Mucosa of stomach (tissue), 1 donor: ENCODE data around the gene TUT1.
"Not testable (repeated sequence)": the region's sequence is repeated elsewhere in the genome, so short reads cannot be mapped to it uniquely, and the experiment has no call there.

Experiments used
- H3K27me3 ChIP-seq: one replicate; pipeline ENCODE4 v1.7.0; 2013; ENCODE audit warnings: mild to moderate bottlenecking, low read length; ENCODE audit not compliant: control insufficient read depth, insufficient read depth
- H3K36me3 ChIP-seq: one replicate; pipeline ENCODE4 v1.7.0; 2013; ENCODE audit warnings: low read length; ENCODE audit not compliant: control insufficient read depth, insufficient read depth
- H3K4me1 ChIP-seq: one replicate; pipeline ENCODE4 v1.7.0; 2013; ENCODE audit warnings: mild to moderate bottlenecking, low read length; ENCODE audit not compliant: control insufficient read depth, insufficient read depth
- H3K4me3 ChIP-seq: one replicate; pipeline ENCODE4 v1.7.0; 2013; ENCODE audit warnings: low read length
- H3K9ac ChIP-seq: one replicate; pipeline ENCODE4 v1.7.0; 2013; ENCODE audit warnings: mild to moderate bottlenecking, low read length, moderate library complexity
- H3K9me3 ChIP-seq: one replicate; pipeline ENCODE4 v1.7.0; 2013; ENCODE audit warnings: mild to moderate bottlenecking, low read length, moderate library complexity; ENCODE audit not compliant: control insufficient read depth
- donor health status: Pancreatic carcinoma.

Gene TUT1

DNA sequence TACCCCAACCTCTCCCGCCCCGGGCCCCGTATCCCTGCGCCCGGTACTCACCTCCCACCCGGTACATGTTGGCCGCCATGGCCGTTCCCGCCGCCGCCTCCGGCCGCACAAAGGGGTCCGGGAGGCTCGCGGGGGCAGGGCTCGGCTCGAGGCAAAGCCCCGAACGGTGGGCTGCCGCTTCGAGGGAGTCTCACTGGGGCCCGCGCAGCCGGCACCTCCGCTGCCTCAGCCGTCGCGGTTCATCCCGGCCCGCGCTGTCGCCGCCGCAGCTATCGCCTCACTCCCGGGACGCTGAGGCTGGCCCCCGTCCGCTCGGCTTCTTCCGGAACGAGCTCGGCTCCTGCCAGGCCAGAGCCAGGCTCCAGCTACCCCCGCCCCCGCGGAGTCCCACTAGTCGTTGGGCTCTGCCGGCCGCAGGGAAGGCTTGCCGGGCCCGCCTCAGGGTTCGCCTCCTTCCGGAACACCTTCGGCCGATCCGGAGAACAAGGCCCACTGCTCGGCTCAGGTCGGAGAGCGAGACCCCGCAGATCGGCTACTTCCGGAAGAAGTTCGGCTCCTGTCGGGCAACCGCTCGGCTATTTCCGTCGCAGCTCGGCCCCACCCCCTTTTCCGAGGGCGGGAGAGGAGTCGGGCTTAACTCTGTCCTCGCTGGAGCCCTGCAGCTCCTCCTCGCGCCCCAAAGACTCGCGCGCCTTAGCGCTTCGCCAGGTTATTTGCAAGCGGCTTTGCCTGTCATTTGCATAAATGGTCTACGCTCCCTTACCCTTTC is 10.2 kb upstream of the TUT1 start, which contains the start of gene MTA2:
Gene MTA2 (minus strand): TSS at position 494 of the 769 bp plus-strand sequence. CDS start 415 bp downstream, at position 79.
- Histone ChIP-seq H3K9ac (peak within 1 kb of the TSS; percentile 86), H3K36me3 (peaks cover 11% of the 10 kb centered on the region), H3K4me3 (peak within 1 kb of the TSS; percentile 77), H3K9me3 (no peaks in the 10 kb centered on the region), H3K27me3 (no peaks in the 10 kb centered on the region), H3K4me1 (peaks cover 24% of the 10 kb centered on the region)

- peaks cover 24% of the 10 kb centered on the region for H3K4me1 ChIP-seq
Measured at GRCh38 chr11:62601122-62601371, 9.7 kb upstream of the TUT1 start.

GRCh38 chr11:62600367-62601121 is 9.2 kb upstream of the TUT1 start:
- Histone ChIP-seq H3K4me3 (peak overlapping the region; percentile 33), H3K9ac (peak overlapping the region; percentile 86), H3K4me1 (peaks cover 24% of the 10 kb centered on the region), H3K9me3 (no peaks in the 10 kb centered on the region), H3K27me3 (no peaks in the 10 kb centered on the region), H3K36me3 (peaks cover 11% of the 10 kb centered on the region)

More at GRCh38 chr11:62601122-62601371, 9.7 kb upstream of the TUT1 start:
- Histone ChIP-seq H3K9ac (peak overlapping the region; percentile 86), H3K36me3 (peaks cover 11% of the 10 kb centered on the region), H3K4me3 (peak overlapping the region; percentile 33), H3K27me3 (no peaks in the 10 kb centered on the region), H3K9me3 (no peaks in the 10 kb centered on the region)

- Histone ChIP-seq H3K27me3 (no peaks in the 10 kb centered on the region), H3K36me3 (peaks cover 11% of the 10 kb centered on the region), H3K9me3 (no peaks in the 10 kb centered on the region), H3K9ac (peak overlapping the region; percentile 86), H3K4me1 (peaks cover 24% of the 10 kb centered on the region), H3K4me3 (peak overlapping the region; percentile 33)
Measured at GRCh38 chr11:62599901-62600300, 8.6 kb upstream of the TUT1 start.

GRCh38 chr11:62599069-62599696 is 7.9 kb upstream of the TUT1 start:
- H3K4me3 ChIP-seq, result no peak overlapping the region
- no peaks in the 10 kb centered on the region for H3K9me3 ChIP-seq
- H3K4me1 ChIP-seq, result peaks cover 24% of the 10 kb centered on the region
- no peaks in the 10 kb centered on the region for H3K27me3 ChIP-seq
- peak overlapping the region; percentile 86 for H3K9ac ChIP-seq
- H3K36me3 ChIP-seq, result peaks cover 15% of the 10 kb centered on the region

- no peaks in the 10 kb centered on the region for H3K27me3 ChIP-seq
- no peak overlapping the region for H3K4me3 ChIP-seq
- peaks cover 21% of the 10 kb centered on the region for H3K36me3 ChIP-seq
- H3K4me1 ChIP-seq, result peaks cover 31% of the 10 kb centered on the region
- H3K9me3 ChIP-seq, result no peaks in the 10 kb centered on the region
- no peak overlapping the region for H3K9ac ChIP-seq
Measured at GRCh38 chr11:62595124-62595523, 3.8 kb upstream of the TUT1 start.

DNA sequence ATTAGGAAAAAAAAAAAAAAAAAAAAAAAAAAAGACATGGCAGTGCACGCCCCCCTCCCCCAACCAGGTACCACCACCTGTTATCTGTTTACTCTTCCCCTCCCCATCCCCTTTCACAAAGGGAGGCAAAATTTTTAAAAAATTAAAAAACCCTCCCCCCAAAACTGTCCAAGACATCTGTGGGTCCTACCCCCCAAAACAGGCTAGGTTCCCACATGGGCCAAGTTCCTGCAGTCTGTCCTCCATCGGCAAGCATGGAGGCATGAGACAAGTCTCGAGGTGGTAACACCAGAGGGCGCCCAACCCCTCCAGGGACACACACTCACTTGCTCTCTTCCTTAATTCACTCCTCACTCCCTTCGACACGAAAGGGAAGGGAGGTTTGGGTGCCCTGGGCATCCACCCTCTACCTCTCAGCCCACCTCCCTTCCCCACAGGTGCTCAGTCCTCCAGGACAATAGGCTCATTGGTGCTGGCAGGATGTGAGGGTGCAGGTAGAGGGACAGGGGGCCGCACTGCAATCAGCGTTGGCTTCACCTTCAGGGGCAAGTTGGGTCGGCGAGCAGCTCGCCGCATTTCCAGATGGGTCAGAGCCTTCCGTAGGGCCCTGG is 2.2 kb upstream of the TUT1 start:
- Histone ChIP-seq H3K27me3 (no peaks in the 10 kb centered on the region), H3K36me3 (peaks cover 21% of the 10 kb centered on the region), H3K4me1 (peaks cover 22% of the 10 kb centered on the region), H3K9me3 (no peaks in the 10 kb centered on the region), H3K9ac (no peak overlapping the region), H3K4me3 (no peak overlapping the region)

DNA sequence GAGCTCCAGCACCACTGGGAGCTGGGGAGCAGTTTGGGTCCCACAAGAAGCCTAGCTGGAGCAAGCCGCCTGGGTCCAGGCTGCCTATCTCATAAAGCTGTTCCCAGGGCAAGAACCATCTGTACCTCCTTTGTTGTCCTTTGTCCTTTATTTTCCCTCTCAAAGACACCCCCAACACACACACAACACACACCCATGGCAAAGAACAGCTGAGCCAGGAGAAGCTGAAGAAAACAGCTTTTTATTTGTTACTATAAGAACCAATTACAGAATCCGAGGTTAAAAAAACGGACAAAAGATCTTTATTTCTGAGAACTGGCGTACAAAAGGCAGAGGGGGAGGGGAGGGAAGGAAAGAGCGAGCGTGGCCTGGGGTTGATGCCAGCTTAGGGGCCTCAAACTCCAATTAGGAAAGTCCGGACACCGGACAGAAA is 1.7 kb upstream of the TUT1 start:
- Histone ChIP-seq H3K36me3 (peaks cover 18% of the 10 kb centered on the region), H3K9ac (no peak overlapping the region), H3K27me3 (no peaks in the 10 kb centered on the region), H3K4me1 (peaks cover 22% of the 10 kb centered on the region), H3K4me3 (no peak overlapping the region), H3K9me3 (no peaks in the 10 kb centered on the region)

- H3K9me3 ChIP-seq, result no peaks in the 10 kb centered on the region
- peaks cover 16% of the 10 kb centered on the region for H3K36me3 ChIP-seq
- H3K4me1 ChIP-seq, result peaks cover 22% of the 10 kb centered on the region
- no peaks in the 10 kb centered on the region for H3K27me3 ChIP-seq
- H3K9ac ChIP-seq, result peak overlapping the region; percentile 87
- H3K4me3 ChIP-seq, result peak overlapping the region; percentile 56
Measured at GRCh38 chr11:62592146-62592815, 958 bp upstream of the TUT1 start.

DNA sequence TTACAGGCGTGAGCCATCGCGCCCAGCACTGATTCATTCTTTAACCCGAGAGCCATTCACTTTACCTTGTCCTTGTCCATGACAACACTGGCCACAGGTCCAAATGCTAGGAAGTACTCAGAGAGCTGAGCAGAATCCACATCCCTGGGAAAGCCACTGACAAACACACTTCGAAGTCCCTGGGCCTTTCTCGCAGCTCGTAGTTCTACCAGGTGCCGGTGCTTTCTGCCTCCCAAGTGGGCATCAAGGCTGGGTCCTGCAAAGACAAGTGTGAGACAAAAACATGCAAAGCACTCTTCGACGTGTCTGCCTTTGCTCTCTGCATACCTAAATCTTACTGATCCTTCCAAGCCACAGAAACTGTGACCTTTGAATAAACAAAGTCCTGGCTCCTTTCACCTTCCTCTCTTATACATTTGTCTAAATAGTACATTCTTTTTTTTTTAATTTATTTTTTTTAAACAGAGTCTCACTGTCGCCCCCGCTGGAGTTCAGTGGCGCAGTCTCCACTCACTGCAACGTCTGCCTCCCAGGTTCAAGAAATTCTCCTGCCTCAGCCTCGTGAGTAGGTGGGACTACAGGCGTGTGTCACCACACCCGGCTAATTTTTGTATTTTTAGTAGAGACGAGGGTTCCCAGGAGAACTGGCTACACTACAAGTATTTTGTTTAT is 2.2 kb downstream of the TUT1 start:
- H3K36me3 ChIP-seq, result peaks cover 13% of the 10 kb centered on the region
- no peaks in the 10 kb centered on the region for H3K27me3 ChIP-seq
- H3K9ac ChIP-seq, result no peak overlapping the region
- H3K4me3 ChIP-seq, result no peak overlapping the region
- no peaks in the 10 kb centered on the region for H3K9me3 ChIP-seq
- H3K4me1 ChIP-seq, result peaks cover 22% of the 10 kb centered on the region

- not testable (repeated sequence) for H3K27me3 ChIP-seq, H3K9me3 ChIP-seq, H3K4me3 ChIP-seq, H3K4me1 ChIP-seq, H3K9ac ChIP-seq
- peaks cover 13% of the 10 kb centered on the region for H3K36me3 ChIP-seq
Measured at GRCh38 chr11:62585356-62585755, 6.0 kb downstream of the TUT1 start.
